Epithelial cell of proximal tubule (primary cell): ENCODE results near the gene GRIFIN. TPM values are rescaled to one million over a fixed set of nuclear protein-coding genes. Genes with fewer than 3 reads are reported as not detected.

Experiments
- DNase-seq: peaks from one replicate; pipeline ENCODE4 v3.0.0-alpha.2; 2011; ENCODE audit warnings: low read depth
- H3K4me3 ChIP-seq: 2 replicates; pipeline ENCODE4 v1.5.1; 2011; ENCODE audit warnings: low read depth, mild to moderate bottlenecking, low read length
- total RNA-seq: library from RNA; depleted of rRNA; stranded (reverse); fragments of >200 nt; gene quantifications from 2 replicates; pipeline ENCODE4 v1.2.3, GENCODE V29; 2015
- TF ChIP-seq, protein P1 (sequence below): conservative IDR thresholded peaks from 2 replicates; pipeline ENCODE4 v1.5.1; 2012; ENCODE audit warnings: low read depth, mild to moderate bottlenecking, low read length

GRIFIN gene
- total RNA-seq, 1 donor from 2014 or later = not detected

- H3K4me3 ChIP-seq = no peak overlapping the region
- TF ChIP-seq, protein P1, sequence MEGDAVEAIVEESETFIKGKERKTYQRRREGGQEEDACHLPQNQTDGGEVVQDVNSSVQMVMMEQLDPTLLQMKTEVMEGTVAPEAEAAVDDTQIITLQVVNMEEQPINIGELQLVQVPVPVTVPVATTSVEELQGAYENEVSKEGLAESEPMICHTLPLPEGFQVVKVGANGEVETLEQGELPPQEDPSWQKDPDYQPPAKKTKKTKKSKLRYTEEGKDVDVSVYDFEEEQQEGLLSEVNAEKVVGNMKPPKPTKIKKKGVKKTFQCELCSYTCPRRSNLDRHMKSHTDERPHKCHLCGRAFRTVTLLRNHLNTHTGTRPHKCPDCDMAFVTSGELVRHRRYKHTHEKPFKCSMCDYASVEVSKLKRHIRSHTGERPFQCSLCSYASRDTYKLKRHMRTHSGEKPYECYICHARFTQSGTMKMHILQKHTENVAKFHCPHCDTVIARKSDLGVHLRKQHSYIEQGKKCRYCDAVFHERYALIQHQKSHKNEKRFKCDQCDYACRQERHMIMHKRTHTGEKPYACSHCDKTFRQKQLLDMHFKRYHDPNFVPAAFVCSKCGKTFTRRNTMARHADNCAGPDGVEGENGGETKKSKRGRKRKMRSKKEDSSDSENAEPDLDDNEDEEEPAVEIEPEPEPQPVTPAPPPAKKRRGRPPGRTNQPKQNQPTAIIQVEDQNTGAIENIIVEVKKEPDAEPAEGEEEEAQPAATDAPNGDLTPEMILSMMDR = no peak
- no peak for DNase-seq
Measured at GRCh38 chr7:2445898-2446555, 30.2 kb downstream of the GRIFIN start.

DNA sequence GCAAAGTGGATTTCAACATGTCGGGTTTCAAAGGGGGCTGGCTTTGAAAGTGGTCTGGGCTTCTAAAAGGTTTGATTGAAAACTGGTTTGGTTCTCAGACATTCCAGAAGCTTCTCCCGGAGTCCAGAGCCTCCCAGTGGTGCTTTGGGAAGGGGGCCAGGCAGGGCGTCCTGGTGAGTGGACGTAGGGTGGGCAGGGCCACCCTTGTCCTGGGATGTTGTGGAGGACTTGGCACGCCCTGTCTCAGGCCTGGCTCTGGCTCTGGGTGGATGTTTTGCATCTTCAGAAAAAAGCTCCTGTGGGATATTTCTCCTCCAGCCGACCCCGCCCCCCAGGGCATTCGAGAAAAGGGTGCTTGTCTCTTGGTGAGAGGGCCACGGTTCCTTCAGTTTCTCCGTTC, 31.2 kb downstream of the GRIFIN start:
- TF ChIP-seq, protein P1 = no peak

DNA sequence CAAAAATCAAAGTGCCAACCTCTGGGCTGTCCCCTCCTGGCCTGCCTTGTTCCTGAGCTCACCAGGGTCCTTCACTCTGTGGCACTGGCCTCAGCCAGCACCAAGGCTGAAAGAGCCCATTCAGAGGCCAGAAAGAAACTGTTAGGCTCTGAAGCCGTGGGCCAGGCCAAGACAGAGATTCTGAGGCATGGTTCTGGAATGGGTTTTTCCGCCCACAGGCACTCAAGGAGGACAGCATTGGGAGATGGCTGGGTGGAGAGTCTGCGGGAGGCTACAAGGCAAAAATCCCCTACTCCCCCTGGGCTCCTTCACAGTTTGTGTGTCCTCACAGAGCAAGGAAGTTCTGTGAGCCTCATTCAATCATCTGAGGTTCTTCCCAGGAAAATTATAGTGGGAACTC, 31.7 kb downstream of the GRIFIN start:
- TF ChIP-seq, protein P1 = no peak
- no peak for DNase-seq

More for the DNA sequence above, 31.2 kb downstream of the GRIFIN start:
- no peak overlapping the region for H3K4me3 ChIP-seq
- no peak for DNase-seq

DNA sequence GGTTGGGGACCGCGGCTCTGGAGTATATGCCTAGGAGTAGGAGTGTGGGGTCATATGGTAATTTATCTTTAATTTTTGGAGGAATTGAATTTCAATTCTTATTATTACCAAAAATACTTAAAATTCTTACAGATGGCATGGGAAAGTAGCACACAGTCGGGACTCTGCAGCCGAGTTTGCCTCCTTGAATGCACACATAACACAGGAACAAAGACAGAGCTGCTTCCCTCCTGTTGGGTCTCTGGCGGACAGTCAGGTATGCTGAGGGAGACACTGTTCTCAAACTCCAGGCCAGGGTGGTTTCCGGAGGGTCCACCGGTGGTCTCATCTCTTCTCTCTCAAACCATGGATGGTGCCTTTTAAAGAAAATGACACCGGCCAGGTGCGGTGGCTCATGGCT, 32.7 kb downstream of the GRIFIN start:
- H3K4me3 ChIP-seq = no peak overlapping the region
- TF ChIP-seq, protein P1 = no peak
- no peak for DNase-seq

More for the DNA sequence above, 31.7 kb downstream of the GRIFIN start:
- H3K4me3 ChIP-seq = no peak overlapping the region

DNA sequence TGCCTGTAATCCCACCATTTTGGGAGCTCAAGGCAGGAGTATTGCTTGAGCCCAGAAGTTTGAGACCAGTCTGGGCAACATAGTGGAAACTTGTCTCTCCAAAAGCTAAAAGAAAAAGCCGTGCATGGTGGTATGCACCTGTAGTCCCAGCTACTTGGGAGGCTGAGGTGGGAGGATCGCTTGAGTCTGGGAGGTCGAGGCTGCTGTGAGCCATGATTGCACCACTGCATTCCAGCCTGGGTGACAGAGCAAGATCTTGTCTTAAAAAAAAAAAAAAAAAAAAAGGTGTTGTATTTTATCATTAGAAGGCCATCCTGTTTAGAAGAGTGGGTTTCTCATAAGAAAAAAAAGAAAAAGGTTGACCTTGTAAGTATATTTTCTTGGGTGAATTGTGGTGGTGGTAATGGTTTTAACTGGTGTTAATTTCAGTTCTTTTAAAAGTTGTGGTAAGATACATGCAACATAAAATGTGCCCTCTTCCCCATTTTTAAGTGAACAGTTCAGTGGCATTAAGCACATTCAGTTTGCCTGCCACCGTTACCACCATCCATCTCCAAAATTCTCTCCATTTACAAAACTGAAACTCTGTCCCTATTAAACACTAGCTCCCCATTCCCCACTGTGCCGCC, 34.7 kb downstream of the GRIFIN start:
- H3K4me3 ChIP-seq = no peak overlapping the region
- TF ChIP-seq, protein P1 = no peak
- no peak for DNase-seq

DNA sequence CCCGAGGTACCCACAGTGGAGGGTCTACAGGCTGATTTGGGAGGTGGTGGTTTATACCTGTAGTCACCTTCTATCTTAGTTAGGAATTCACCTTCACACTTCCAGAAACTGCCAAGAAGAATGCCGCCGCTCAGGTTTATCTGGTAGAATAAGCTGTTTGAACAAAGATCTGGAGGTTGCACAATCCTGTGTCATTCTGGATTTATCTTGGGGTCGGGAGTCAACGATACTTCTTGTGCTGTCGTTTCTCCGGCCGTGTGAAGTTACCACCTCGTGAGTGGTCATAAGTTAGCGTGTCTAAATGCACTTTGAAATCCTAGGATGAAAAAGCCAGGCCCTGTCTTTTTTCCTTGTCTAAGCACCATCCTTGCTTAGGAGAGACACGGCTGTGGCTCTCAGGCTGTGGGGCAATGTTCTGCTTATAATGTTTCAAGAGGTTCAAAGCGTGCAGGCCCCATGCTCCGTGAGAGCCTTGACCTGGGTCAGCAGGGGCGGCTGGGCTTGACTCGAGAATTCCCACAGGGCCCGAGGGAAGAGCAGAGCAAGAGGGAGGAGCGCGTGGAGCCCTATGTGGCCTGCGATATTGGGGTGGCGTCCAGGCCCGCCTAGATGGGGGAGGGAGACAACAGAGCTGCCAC, 35.5 kb downstream of the GRIFIN start:
- DNase-seq = no peak
- H3K4me3 ChIP-seq = no peak overlapping the region
- TF ChIP-seq, protein P1 = no peak

- TF ChIP-seq, protein P1 = no peak
- no peak overlapping the region for H3K4me3 ChIP-seq
- no peak for DNase-seq
Measured at GRCh38 chr7:2438775-2439174, 37.4 kb downstream of the GRIFIN start.
